HG02798 (cell line): ENCODE results near the gene ZCCHC14.
"Not testable (repeated sequence)": the region's sequence is repeated elsewhere in the genome, so short reads cannot be mapped to it uniquely, and the experiment has no call there.

ENCODE experiments used
- ATAC-seq: cut with Tn5 transposase; IDR thresholded peaks from one replicate; pipeline ENCODE4 v1.9.1; 2021; ENCODE audit warnings: mild to moderate bottlenecking; ENCODE audit not compliant: unreplicated experiment, poor library complexity

ZCCHC14 gene

GRCh38 chr16:87484487-87485331 is 8.1 kb downstream of the ZCCHC14 start:
- no peak for ATAC-seq

- no peak for ATAC-seq
These were observed 9.3 kb downstream of the ZCCHC14 start for GRCh38 chr16:87483481-87483880.

GRCh38 chr16:87482670-87483069 is 10.2 kb downstream of the ZCCHC14 start:
- ATAC-seq = not testable (repeated sequence)

- no peak for ATAC-seq
These were observed 10.6 kb downstream of the ZCCHC14 start for GRCh38 chr16:87482266-87482665.

- not testable (repeated sequence) for ATAC-seq
These were observed 11.1 kb downstream of the ZCCHC14 start for GRCh38 chr16:87481711-87482110.

GRCh38 chr16:87477209-87477981 is 15.4 kb downstream of the ZCCHC14 start:
- not testable (repeated sequence) for ATAC-seq

GRCh38 chr16:87474566-87474996 is 18.2 kb downstream of the ZCCHC14 start:
- no peak for ATAC-seq

GRCh38 chr16:87474017-87474416 is 18.8 kb downstream of the ZCCHC14 start:
- ATAC-seq = no peak

GRCh38 chr16:87472935-87473334 is 19.9 kb downstream of the ZCCHC14 start:
- ATAC-seq = no peak

GRCh38 chr16:87472142-87472778 is 20.6 kb downstream of the ZCCHC14 start:
- no peak for ATAC-seq

GRCh38 chr16:87471278-87472141 is 21.3 kb downstream of the ZCCHC14 start:
- ATAC-seq = no peak

GRCh38 chr16:87470332-87470731 is 22.5 kb downstream of the ZCCHC14 start:
- no peak for ATAC-seq

GRCh38 chr16:87469169-87469568 is 23.7 kb downstream of the ZCCHC14 start:
- no peak for ATAC-seq

GRCh38 chr16:87468550-87468949 is 24.3 kb downstream of the ZCCHC14 start:
- no peak for ATAC-seq

- no peak for ATAC-seq
These were observed 25.8 kb downstream of the ZCCHC14 start for GRCh38 chr16:87466975-87467501.

GRCh38 chr16:87465879-87466278 is 26.9 kb downstream of the ZCCHC14 start:
- no peak for ATAC-seq

GRCh38 chr16:87465306-87465705 is 27.5 kb downstream of the ZCCHC14 start:
- no peak for ATAC-seq

- ATAC-seq = peak; percentile 40
These were observed 28.0 kb downstream of the ZCCHC14 start for GRCh38 chr16:87464691-87465300.
